PC-9 (cell line): ENCODE results near the gene ATAD3B. TPM values are rescaled to one million over a fixed set of nuclear protein-coding genes. Genes with fewer than 3 reads are reported as not detected.

Source experiments
- BruUV-seq: library from RNA; stranded (reverse); fragments of 400-500 nt; replicated peaks from 2 replicates; lab custom pipeline; 2021; lab: Mats Ljungman, UMichigan
- CTCF ChIA-PET: fragments of 300-600 bp; sonication (Branson Sonifier 250); formaldehyde crosslinking; loops from one replicate; lab custom pipeline; 2022; ENCODE audit warnings: antibody characterized with exemption; lab: Charles Lee
- POLR2A ChIA-PET: fragments of 300-600 bp; sonication (Branson Sonifier 250); formaldehyde crosslinking; loops from one replicate; lab custom pipeline; 2022; ENCODE audit warnings: antibody characterized with exemption; ENCODE audit not compliant: unreplicated experiment; lab: Charles Lee
- DNase-seq, 2 experiments: peaks; one replicate each; pipeline versions ENCODE4 v3.0.0 to v3.0.0-alpha.2; 2015 to 2022; ENCODE audit warnings: mixed read lengths in 1 of 2
- H2AFZ ChIP-seq: fragments of 200-600 bp; sonication (generic); 2 replicates; pipeline ENCODE4 v1.8.1; 2017; ENCODE audit warnings: antibody characterized with exemption
- H3F3A ChIP-seq: fragments of 200-600 bp; sonication (generic); 2 replicates; pipeline ENCODE4 v1.8.1; 2017; ENCODE audit warnings: antibody characterized with exemption, mild to moderate bottlenecking, low read depth; ENCODE audit not compliant: insufficient read depth
- H3K27ac ChIP-seq: fragments of 200-600 bp; sonication (generic); 2 replicates; pipeline ENCODE4 v1.6.1; 2016; ENCODE audit warnings: mixed run types
- H3K27me3 ChIP-seq: fragments of 200-600 bp; sonication (generic); 2 replicates; pipeline ENCODE4 v1.6.1; 2016; ENCODE audit warnings: low read depth, mixed run types; ENCODE audit not compliant: insufficient read depth
- H3K36me3 ChIP-seq: fragments of 200-600 bp; sonication (generic); 2 replicates; pipeline ENCODE4 v1.6.1; 2016; ENCODE audit warnings: low read depth, mixed run types
- H3K4me1 ChIP-seq: fragments of 200-600 bp; sonication (generic); replicated peaks from 2 replicates; pipeline ENCODE4 v1.6.1; 2016; ENCODE audit warnings: mixed run types; ENCODE audit not compliant: insufficient read depth
- H3K4me2 ChIP-seq: fragments of 200-600 bp; sonication (generic); 2 replicates; pipeline ENCODE4 v1.6.1; 2017; ENCODE audit warnings: mixed run types
- H3K4me3 ChIP-seq: fragments of 200-600 bp; sonication (generic); 2 replicates; pipeline ENCODE4 v1.6.1; 2016; ENCODE audit warnings: mixed run types
- H3K79me2 ChIP-seq: fragments of 200-600 bp; sonication (generic); 2 replicates; pipeline ENCODE4 v1.6.1; 2017; ENCODE audit warnings: low read depth, mixed run types
- H3K9me2 ChIP-seq: fragments of 200-600 bp; sonication (generic); 2 replicates; pipeline ENCODE4 v1.8.1; 2017; ENCODE audit warnings: mild to moderate bottlenecking; ENCODE audit not compliant: insufficient read depth
- H3K9me3 ChIP-seq: fragments of 200-600 bp; sonication (generic); 2 replicates; pipeline ENCODE4 v1.8.1; 2016; ENCODE audit warnings: low read depth; ENCODE audit not compliant: insufficient read depth
- H4K20me1 ChIP-seq: fragments of 200-600 bp; sonication (generic); 2 replicates; pipeline ENCODE4 v1.8.1; 2017; ENCODE audit not compliant: insufficient read depth
- EZH2 ChIP-seq: fragments of 200-600 bp; sonication (generic); IDR thresholded peaks from 2 replicates; pipeline ENCODE4 v1.8.0; 2017; ENCODE audit warnings: antibody characterized with exemption, low read depth
- intact Hi-C: fragments of 100-400 bp; cut with micrococcal nuclease; formaldehyde crosslinking; loops from one replicate; pipeline ENCODE4 v1.10.0; 2022; ENCODE audit not compliant: unreplicated experiment
- total RNA-seq: library from RNA; stranded (reverse); gene quantifications from 2 replicates; pipeline ENCODE4 v1.2.3, GENCODE V29; 2021
- TF ChIP-seq, protein P1 (sequence below): fragments of 200-600 bp; sonication (generic); conservative IDR thresholded peaks from 2 replicates; pipeline ENCODE4 v1.6.1; 2017; ENCODE audit warnings: mixed run types, antibody characterized with exemption, mild to moderate bottlenecking, moderate library complexity

ATAD3B gene
- total RNA-seq, 1 experiment from 2014 or later = 32.8 TPM

DNA sequence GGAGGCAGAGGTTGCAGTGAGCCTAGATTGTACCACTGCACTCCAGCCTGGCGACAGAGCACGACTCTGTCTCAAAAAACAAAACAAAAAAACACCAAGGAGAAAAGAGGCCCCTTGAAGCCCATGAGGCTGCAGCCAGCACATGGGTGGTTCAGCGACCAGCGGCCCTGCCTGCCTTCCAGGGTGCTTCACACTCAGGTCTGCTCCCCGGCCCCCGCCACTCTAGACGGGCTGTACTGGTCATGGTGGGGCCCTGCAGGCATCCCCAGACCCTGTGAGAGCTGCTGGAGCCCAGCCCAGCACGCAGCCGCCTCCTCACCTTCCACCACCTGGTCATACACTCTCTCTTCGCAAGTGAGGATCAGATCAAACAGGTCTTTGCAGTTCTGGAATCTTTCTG, 73.0 kb downstream of the ATAD3B start:
- Histone ChIP-seq H2AFZ (no peak overlapping the region), H3K9me2 (no peaks in the 10 kb centered on the region), H3K27me3 (no peaks in the 10 kb centered on the region), H3K4me3 (no peak overlapping the region), H3K79me2 (no peaks in the 10 kb centered on the region), H3K4me2 (no peak overlapping the region), H3K9me3 (no peaks in the 10 kb centered on the region), H3F3A (peaks cover 29% of the 10 kb centered on the region), H4K20me1 (peaks cover 36% of the 10 kb centered on the region; the same call in 1 of the 2 replicates), H3K27ac (no peak overlapping the region), H3K4me1 (no peaks in the 10 kb centered on the region), H3K36me3 (peaks cover 3% of the 10 kb centered on the region; the same call in 1 of the 2 replicates)
- no TSS peak for BruUV-seq
- ChIA-PET CTCF (no interaction called here), POLR2A (interaction anchor here (0.7 kb wide), 1 partner anchor 173 kb away, joined by 3 read pairs; no protein-coding TSS in a partner anchor)
- TF ChIP-seq, protein P1, sequence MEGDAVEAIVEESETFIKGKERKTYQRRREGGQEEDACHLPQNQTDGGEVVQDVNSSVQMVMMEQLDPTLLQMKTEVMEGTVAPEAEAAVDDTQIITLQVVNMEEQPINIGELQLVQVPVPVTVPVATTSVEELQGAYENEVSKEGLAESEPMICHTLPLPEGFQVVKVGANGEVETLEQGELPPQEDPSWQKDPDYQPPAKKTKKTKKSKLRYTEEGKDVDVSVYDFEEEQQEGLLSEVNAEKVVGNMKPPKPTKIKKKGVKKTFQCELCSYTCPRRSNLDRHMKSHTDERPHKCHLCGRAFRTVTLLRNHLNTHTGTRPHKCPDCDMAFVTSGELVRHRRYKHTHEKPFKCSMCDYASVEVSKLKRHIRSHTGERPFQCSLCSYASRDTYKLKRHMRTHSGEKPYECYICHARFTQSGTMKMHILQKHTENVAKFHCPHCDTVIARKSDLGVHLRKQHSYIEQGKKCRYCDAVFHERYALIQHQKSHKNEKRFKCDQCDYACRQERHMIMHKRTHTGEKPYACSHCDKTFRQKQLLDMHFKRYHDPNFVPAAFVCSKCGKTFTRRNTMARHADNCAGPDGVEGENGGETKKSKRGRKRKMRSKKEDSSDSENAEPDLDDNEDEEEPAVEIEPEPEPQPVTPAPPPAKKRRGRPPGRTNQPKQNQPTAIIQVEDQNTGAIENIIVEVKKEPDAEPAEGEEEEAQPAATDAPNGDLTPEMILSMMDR = no peak
- no peak for TF ChIP-seq EZH2
- no peak for DNase-seq
- intact Hi-C loops = no loop called here

Other genes starting within 250 kb of the ATAD3B start
- 133 and 139 TPM in 2 replicates for gene SDF4, start 239.8 kb upstream of the ATAD3B start, total RNA-seq
- gene B3GALT6, start 239.5 kb upstream of the ATAD3B start, total RNA-seq = 16.2 and 20.8 TPM in 2 replicates
- gene C1QTNF12, start 225.0 kb upstream of the ATAD3B start, total RNA-seq = 5.2 and 11.8 TPM in 2 replicates
- gene UBE2J2, start 197.9 kb upstream of the ATAD3B start, total RNA-seq = 54.2 and 55.0 TPM in 2 replicates
- gene SCNN1D, start 191.3 kb upstream of the ATAD3B start, total RNA-seq = 4.2 and 4.3 TPM in 2 replicates
- 53.5 and 54.8 TPM in 2 replicates for gene ACAP3, start 163.8 kb upstream of the ATAD3B start, total RNA-seq
- gene PUSL1, start 163.2 kb upstream of the ATAD3B start, total RNA-seq = 18.0 and 18.9 TPM in 2 replicates
- gene INTS11, start 147.1 kb upstream of the ATAD3B start, total RNA-seq = 130 and 150 TPM in 2 replicates
- 33.7 and 37.0 TPM in 2 replicates for gene CPTP, start 147.0 kb upstream of the ATAD3B start, total RNA-seq
- gene TAS1R3, start 140.5 kb upstream of the ATAD3B start, total RNA-seq = 0.57 and 1.2 TPM in 2 replicates
- gene DVL1, start 122.3 kb upstream of the ATAD3B start, total RNA-seq = 95.8 and 98.4 TPM in 2 replicates
- gene MXRA8, start 113.2 kb upstream of the ATAD3B start, total RNA-seq = 0.55 and 0.80 TPM in 2 replicates
- gene AURKAIP1, start 96.6 kb upstream of the ATAD3B start, total RNA-seq = 164 and 210 TPM in 2 replicates
- gene CCNL2, start 72.4 kb upstream of the ATAD3B start, total RNA-seq = 162 and 183 TPM in 2 replicates
- gene MRPL20, start 64.5 kb upstream of the ATAD3B start, total RNA-seq = 90.5 and 90.8 TPM in 2 replicates
- 14.7 and 18.9 TPM in 2 replicates for gene ANKRD65, start 50.5 kb upstream of the ATAD3B start, total RNA-seq
- gene VWA1, start 36.1 kb upstream of the ATAD3B start, total RNA-seq = 56.6 and 65.9 TPM in 2 replicates
- gene ATAD3C, start 22.1 kb upstream of the ATAD3B start, total RNA-seq = 4.0 and 4.2 TPM in 2 replicates
- gene ATAD3A, start 40.4 kb downstream of the ATAD3B start, total RNA-seq = 36.6 and 43.6 TPM in 2 replicates
- 4.4 and 8.3 TPM in 2 replicates for gene TMEM240, start 68.9 kb downstream of the ATAD3B start, total RNA-seq
- 139 and 145 TPM in 2 replicates for gene SSU72, start 103.1 kb downstream of the ATAD3B start, total RNA-seq
- 5.4 and 7.8 TPM in 2 replicates for gene FNDC10, start 128.4 kb downstream of the ATAD3B start, total RNA-seq
- 75.0 and 92.8 TPM in 2 replicates for gene MIB2, start 143.7 kb downstream of the ATAD3B start, total RNA-seq
- 4.6 and 4.9 TPM in 2 replicates for gene MMP23B, start 160.4 kb downstream of the ATAD3B start, total RNA-seq
- gene CDK11B, start 187.2 kb downstream of the ATAD3B start, total RNA-seq = 21.2 and 22.5 TPM in 2 replicates
- 55.4 and 63.7 TPM in 2 replicates for gene SLC35E2B, start 221.0 kb downstream of the ATAD3B start, total RNA-seq